Measurements from ENCODE around the gene CSH1.
"Not testable (repeated sequence)": the region's sequence is repeated elsewhere in the genome, so short reads cannot be mapped to it uniquely, and the experiment has no call there.

CSH1 gene

GRCh38 chr17:63869491-63870291 is 26.7 kb downstream of the CSH1 start:
- not testable (repeated sequence) for H3K14ac ChIP-seq (ENCODE audit: low read length in 2 of 2); H3K4me1 ChIP-seq (ENCODE audit: control insufficient read depth, insufficient read depth, low read depth, low read length); H2BK15ac ChIP-seq (ENCODE audit: low read depth, poor library complexity, severe bottlenecking); H2BK120ac ChIP-seq (ENCODE audit: low read depth, low read length); H4K91ac ChIP-seq (ENCODE audit: low read length); H3K79me1 ChIP-seq (replicated peaks; ENCODE audit: low read length, poor library complexity, severe bottlenecking); DNase-seq; H3K18ac ChIP-seq (ENCODE audit: low read depth in 1 of 2, low read length in 2 of 2); H3K9ac ChIP-seq (ENCODE audit: low read length); H3K4ac ChIP-seq (ENCODE audit: low read depth in 1 of 2, low read length in 2 of 2); H3K23ac ChIP-seq (ENCODE audit: low read length in 2 of 2); H2AK5ac ChIP-seq (ENCODE audit: low read length, severe bottlenecking); H3K4me2 ChIP-seq (ENCODE audit: low read length, poor library complexity, severe bottlenecking); H4K8ac ChIP-seq (ENCODE audit: low read length); H2BK12ac ChIP-seq (ENCODE audit: low read length in 2 of 2); H3K27ac ChIP-seq (ENCODE audit: low read length, poor library complexity, severe bottlenecking); H3K4me3 ChIP-seq (ENCODE audit: insufficient read depth in 1 of 2, low read depth in 1 of 2, low read length in 2 of 2); H3K36me3 ChIP-seq (ENCODE audit: control insufficient read depth in 1 of 2, insufficient read depth in 2 of 2, low read depth in 1 of 2, low read length in 2 of 2); H3K9me3 ChIP-seq (ENCODE audit: control insufficient read depth, low read length); H3K27me3 ChIP-seq (ENCODE audit: control insufficient read depth in 1 of 2, insufficient read depth in 1 of 2, low read length in 2 of 2); H2BK5ac ChIP-seq (ENCODE audit: low read depth, low read length, poor library complexity, severe bottlenecking); H2AFZ ChIP-seq (ENCODE audit: low read depth, low read length)
- WGBS: 25% methylated on average over 5 of the region's 9 CpGs

- not testable (repeated sequence) for H3K23ac ChIP-seq (ENCODE audit: low read length in 2 of 2); H2AK5ac ChIP-seq (ENCODE audit: low read length, severe bottlenecking); H3K4ac ChIP-seq (ENCODE audit: low read depth in 1 of 2, low read length in 2 of 2); H3K14ac ChIP-seq (ENCODE audit: low read length in 2 of 2); H3K18ac ChIP-seq (ENCODE audit: low read depth in 1 of 2, low read length in 2 of 2); H2BK120ac ChIP-seq (ENCODE audit: low read depth, low read length); H3K9me3 ChIP-seq (ENCODE audit: control insufficient read depth, low read length); H3K4me3 ChIP-seq (ENCODE audit: insufficient read depth in 1 of 2, low read depth in 1 of 2, low read length in 2 of 2); H2BK15ac ChIP-seq (ENCODE audit: low read depth, poor library complexity, severe bottlenecking); H3K36me3 ChIP-seq (ENCODE audit: control insufficient read depth in 1 of 2, insufficient read depth in 2 of 2, low read depth in 1 of 2, low read length in 2 of 2); H4K8ac ChIP-seq (ENCODE audit: low read length); H3K4me2 ChIP-seq (ENCODE audit: low read length, poor library complexity, severe bottlenecking); H2AFZ ChIP-seq (ENCODE audit: low read depth, low read length); H3K4me1 ChIP-seq (ENCODE audit: control insufficient read depth, insufficient read depth, low read depth, low read length); H3K9ac ChIP-seq (ENCODE audit: low read length); DNase-seq; H3K79me1 ChIP-seq (replicated peaks; ENCODE audit: low read length, poor library complexity, severe bottlenecking); H3K27ac ChIP-seq (ENCODE audit: low read length, poor library complexity, severe bottlenecking); H2BK12ac ChIP-seq (ENCODE audit: low read length in 2 of 2); H2BK5ac ChIP-seq (ENCODE audit: low read depth, low read length, poor library complexity, severe bottlenecking); H3K27me3 ChIP-seq (ENCODE audit: control insufficient read depth in 1 of 2, insufficient read depth in 1 of 2, low read length in 2 of 2)
- peak overlapping the region; percentile 80 for H4K91ac ChIP-seq (ENCODE audit: low read length)
- 72% methylated on average over 4 of the region's 7 CpGs for WGBS
These were observed 29.7 kb downstream of the CSH1 start for GRCh38 chr17:63866625-63867024.

GRCh38 chr17:63859257-63859656 is 37.1 kb downstream of the CSH1 start:
- H3K4ac ChIP-seq (ENCODE audit: low read depth in 1 of 2, low read length in 2 of 2): no peak overlapping the region
- H2BK5ac ChIP-seq (ENCODE audit: low read depth, low read length, poor library complexity, severe bottlenecking): no peak overlapping the region
- no peak overlapping the region for H2BK12ac ChIP-seq (ENCODE audit: low read length in 2 of 2)
- H3K36me3 ChIP-seq (ENCODE audit: control insufficient read depth in 1 of 2, insufficient read depth in 2 of 2, low read depth in 1 of 2, low read length in 2 of 2): no peaks in the 10 kb centered on the region
- H2AK5ac ChIP-seq (ENCODE audit: low read length, severe bottlenecking): no peak overlapping the region
- no peaks in the 10 kb centered on the region for H3K9me3 ChIP-seq (ENCODE audit: control insufficient read depth, low read length)
- no peaks in the 10 kb centered on the region for H3K4me1 ChIP-seq (ENCODE audit: control insufficient read depth, insufficient read depth, low read depth, low read length)
- H3K4me2 ChIP-seq (ENCODE audit: low read length, poor library complexity, severe bottlenecking): no peak overlapping the region
- H3K23ac ChIP-seq (ENCODE audit: low read length in 2 of 2): no peak overlapping the region
- no peak overlapping the region for H2BK15ac ChIP-seq (ENCODE audit: low read depth, poor library complexity, severe bottlenecking)
- no peak overlapping the region for H3K4me3 ChIP-seq (ENCODE audit: insufficient read depth in 1 of 2, low read depth in 1 of 2, low read length in 2 of 2)
- no peak overlapping the region for H4K8ac ChIP-seq (ENCODE audit: low read length)
- no peak overlapping the region for H3K27ac ChIP-seq (ENCODE audit: low read length, poor library complexity, severe bottlenecking)
- H3K9ac ChIP-seq (ENCODE audit: low read length): no peak overlapping the region
- no peak overlapping the region for H4K91ac ChIP-seq (ENCODE audit: low read length)
- H2AFZ ChIP-seq (ENCODE audit: low read depth, low read length): no peak overlapping the region
- H3K27me3 ChIP-seq (ENCODE audit: control insufficient read depth in 1 of 2, insufficient read depth in 1 of 2, low read length in 2 of 2): peaks cover 26 to 37% of the 10 kb centered on the region in 2 experiments
- no peak for DNase-seq
- no peak overlapping the region for H3K18ac ChIP-seq (ENCODE audit: low read depth in 1 of 2, low read length in 2 of 2)
- no peak overlapping the region for H2BK120ac ChIP-seq (ENCODE audit: low read depth, low read length)
- WGBS: 77% methylated on average over 3 of the region's 3 CpGs
- H3K79me1 ChIP-seq (replicated peaks; ENCODE audit: low read length, poor library complexity, severe bottlenecking): no peaks in the 10 kb centered on the region
- H3K14ac ChIP-seq (ENCODE audit: low read length in 2 of 2): no peak overlapping the region

- H2BK120ac ChIP-seq (ENCODE audit: low read depth, low read length); H2AFZ ChIP-seq (ENCODE audit: low read depth, low read length); H2AK5ac ChIP-seq (ENCODE audit: low read length, severe bottlenecking); H3K79me1 ChIP-seq (replicated peaks; ENCODE audit: low read length, poor library complexity, severe bottlenecking); H3K4me1 ChIP-seq (ENCODE audit: control insufficient read depth, insufficient read depth, low read depth, low read length); H3K4me2 ChIP-seq (ENCODE audit: low read length, poor library complexity, severe bottlenecking); H3K18ac ChIP-seq (ENCODE audit: low read depth in 1 of 2, low read length in 2 of 2); H2BK12ac ChIP-seq (ENCODE audit: low read length in 2 of 2); H3K9ac ChIP-seq (ENCODE audit: low read length); H3K9me3 ChIP-seq (ENCODE audit: control insufficient read depth, low read length); H3K4ac ChIP-seq (ENCODE audit: low read depth in 1 of 2, low read length in 2 of 2); H3K14ac ChIP-seq (ENCODE audit: low read length in 2 of 2); H2BK15ac ChIP-seq (ENCODE audit: low read depth, poor library complexity, severe bottlenecking); H3K27ac ChIP-seq (ENCODE audit: low read length, poor library complexity, severe bottlenecking); H3K23ac ChIP-seq (ENCODE audit: low read length in 2 of 2); H4K8ac ChIP-seq (ENCODE audit: low read length); H3K4me3 ChIP-seq (ENCODE audit: insufficient read depth in 1 of 2, low read depth in 1 of 2, low read length in 2 of 2); H2BK5ac ChIP-seq (ENCODE audit: low read depth, low read length, poor library complexity, severe bottlenecking); H3K36me3 ChIP-seq (ENCODE audit: control insufficient read depth in 1 of 2, insufficient read depth in 2 of 2, low read depth in 1 of 2, low read length in 2 of 2); H4K91ac ChIP-seq (ENCODE audit: low read length); DNase-seq: not testable (repeated sequence)
- H3K27me3 ChIP-seq (ENCODE audit: control insufficient read depth in 1 of 2, insufficient read depth in 1 of 2, low read length in 2 of 2): peaks cover 26 to 37% of the 10 kb centered on the region in 2 experiments
- WGBS: 92% methylated on average over 8 of the region's 8 CpGs
These were observed 39.9 kb downstream of the CSH1 start for GRCh38 chr17:63856425-63856824.
